SK-N-SH (cell line): ENCODE results near the gene SHLD1. TPM values are rescaled to one million over a fixed set of nuclear protein-coding genes. Genes with fewer than 3 reads are reported as not detected.

Experiments used
- CTCF ChIA-PET: fragments of 300-600, 350-600 bp; formaldehyde crosslinking; extraction: SDS; loops from one replicate; lab custom pipeline; 2021; lab: Yijun Ruan, JAX
- POLR2A ChIA-PET: fragments of 350-600 bp; sonication (Branson Sonifier 250); formaldehyde crosslinking; extraction: SDS; loops from one replicate; lab custom pipeline; 2020; ENCODE audit warnings: antibody characterized with exemption, inconsistent platforms; lab: Yijun Ruan, JAX
- DNase-seq: peaks from one replicate; pipeline ENCODE4 v3.0.0; 2012
- H2AFZ ChIP-seq: fragments of 200-600 bp; sonication (generic); 2 replicates; pipeline ENCODE4 v1.8.1; 2016; ENCODE audit warnings: antibody characterized with exemption, mild to moderate bottlenecking, low read depth
- H3F3A ChIP-seq: fragments of 200-600 bp; sonication (generic); replicated peaks from 2 replicates; pipeline ENCODE3; 2016; ENCODE audit warnings: antibody characterized with exemption, mild to moderate bottlenecking; ENCODE audit not compliant: insufficient read depth
- H3K27ac ChIP-seq, 2 experiments: fragments of 200-500 bp in 1 of 2; fragments of 200-600 bp in 1 of 2; sonication (Bioruptor generic) in 1 of 2; sonication (generic), shearing (Covaris generic) in 1 of 2; 2 replicates each; pipeline versions ENCODE4 v1.5.1 to v1.6.1; 2014 to 2016; ENCODE audit warnings: low read depth in 2 of 2, inconsistent platforms in 1 of 2, low read length in 1 of 2, mild to moderate bottlenecking in 1 of 2, mixed read lengths in 1 of 2
- H3K27me3 ChIP-seq: fragments of 200-600 bp; sonication (generic), shearing (Covaris generic); 2 replicates; pipeline ENCODE4 v1.6.1; 2016; ENCODE audit warnings: mixed run types; ENCODE audit not compliant: insufficient read depth
- H3K36me3 ChIP-seq, 2 experiments: fragments of 200-500 bp in 1 of 2; fragments of 200-600 bp in 1 of 2; sonication (Bioruptor generic) in 1 of 2; sonication (generic) in 1 of 2; replicated peaks in 1 of 2; 2 replicates each; pipeline versions ENCODE3 to v1.5.1; 2014 to 2016; ENCODE audit warnings: low read length in 1 of 2, mild to moderate bottlenecking in 1 of 2; ENCODE audit not compliant: insufficient read depth in 2 of 2, control insufficient read depth in 1 of 2
- H3K4me1 ChIP-seq, 2 experiments: fragments of 200-500 bp in 1 of 2; fragments of 200-600 bp in 1 of 2; sonication (Bioruptor generic) in 1 of 2; sonication (generic), shearing (Covaris generic) in 1 of 2; 2 replicates each; pipeline versions ENCODE4 v1.5.1 to v1.6.1; 2014 to 2016; ENCODE audit warnings: low read depth in 1 of 2, low read length in 1 of 2, mixed run types in 1 of 2; ENCODE audit not compliant: insufficient read depth in 2 of 2, control insufficient read depth in 1 of 2
- H3K4me2 ChIP-seq: fragments of 200-600 bp; sonication (generic), shearing (Covaris generic); 2 replicates; pipeline ENCODE4 v1.6.1; 2017; ENCODE audit warnings: mixed run types
- H3K4me3 ChIP-seq, 2 experiments: fragments of 200-500 bp in 1 of 2; fragments of 200-600 bp in 1 of 2; sonication (Bioruptor generic) in 1 of 2; sonication (generic), shearing (Covaris generic) in 1 of 2; 2 replicates each; pipeline versions ENCODE4 v1.5.1 to v1.8.1; 2014 to 2016; ENCODE audit warnings: low read depth in 2 of 2, inconsistent platforms in 1 of 2, low read length in 1 of 2, mild to moderate bottlenecking in 1 of 2, mixed read lengths in 1 of 2, moderate library complexity in 1 of 2
- H3K79me2 ChIP-seq: fragments of 200-600 bp; sonication (generic); 2 replicates; pipeline ENCODE4 v1.8.1; 2017; ENCODE audit warnings: mild to moderate bottlenecking; ENCODE audit not compliant: insufficient read depth
- H3K9ac ChIP-seq: fragments of 200-600 bp; sonication (generic); 2 replicates; pipeline ENCODE4 v1.6.1; 2017; ENCODE audit warnings: mixed run types
- H3K9me2 ChIP-seq: fragments of 200-600 bp; sonication (generic); 2 replicates; pipeline ENCODE4 v1.6.1; 2017; ENCODE audit warnings: mixed run types
- H3K9me3 ChIP-seq: fragments of 200-600 bp; sonication (generic); 2 replicates; pipeline ENCODE4 v1.6.1; 2017; ENCODE audit warnings: mixed run types, mild to moderate bottlenecking, moderate library complexity
- H4K20me1 ChIP-seq: fragments of 200-600 bp; sonication (generic); 2 replicates; pipeline ENCODE4 v1.6.1; 2017; ENCODE audit warnings: mild to moderate bottlenecking, mixed run types; ENCODE audit not compliant: insufficient read depth
- CHD2 ChIP-seq: fragments of 150-350 bp; IDR thresholded peaks from 2 replicates; pipeline ENCODE4 v1.6.1; 2018; ENCODE audit warnings: low read length; ENCODE audit not compliant: partially characterized antibody
- CTCF ChIP-seq: fragments of 200-600 bp; sonication (generic); IDR thresholded peaks from 2 replicates; pipeline ENCODE4 v1.6.1; 2017; ENCODE audit warnings: antibody characterized with exemption, mild to moderate bottlenecking, moderate library complexity
- EP300 ChIP-seq, 2 experiments: IDR thresholded peaks; 2 replicates each; pipeline versions ENCODE4 v1.4.0 to v1.6.1; 2012; ENCODE audit warnings: borderline replicate concordance in 1 of 2, low read depth in 1 of 2, low read length in 1 of 2
- JUND ChIP-seq: IDR thresholded peaks from 2 replicates; pipeline ENCODE4 v1.4.0; 2012
- MEF2A ChIP-seq: IDR thresholded peaks from 2 replicates; pipeline ENCODE4 v1.4.0; 2012; ENCODE audit warnings: low read depth, borderline replicate concordance
- MXI1 ChIP-seq: IDR thresholded peaks from 2 replicates; pipeline ENCODE4 v1.6.1; 2012; ENCODE audit warnings: mild to moderate bottlenecking, low read depth, low read length, improper control_type of control experiment
- NFIC ChIP-seq: IDR thresholded peaks from 2 replicates; pipeline ENCODE4 v1.4.0; 2012; ENCODE audit warnings: borderline replicate concordance
- POLR2AphosphoS5 ChIP-seq: IDR thresholded peaks from 2 replicates; pipeline ENCODE4 v1.6.1; 2012; ENCODE audit warnings: low read depth, low read length
- REST ChIP-seq: IDR thresholded peaks from 2 replicates; pipeline ENCODE4 v1.6.1; 2012; ENCODE audit warnings: mild to moderate bottlenecking, low read depth, low read length, moderate library complexity
- RXRA ChIP-seq: IDR thresholded peaks from 2 replicates; pipeline ENCODE4 v1.4.0; 2012; ENCODE audit warnings: low read depth, mild to moderate bottlenecking, borderline replicate concordance
- TEAD4 ChIP-seq: IDR thresholded peaks from 2 replicates; pipeline ENCODE4 v1.4.0; 2012; ENCODE audit warnings: mild to moderate bottlenecking, borderline replicate concordance; ENCODE audit not compliant: insufficient read depth
- USF1 ChIP-seq: IDR thresholded peaks from 2 replicates; pipeline ENCODE4 v1.4.0; 2012; ENCODE audit warnings: low read depth, borderline replicate concordance
- USF2 ChIP-seq: fragments of 150-350 bp; IDR thresholded peaks from 2 replicates; pipeline ENCODE4 v1.6.1; 2017; ENCODE audit warnings: antibody characterized with exemption, low read length, low read depth, borderline replicate concordance
- YY1 ChIP-seq: IDR thresholded peaks from 2 replicates; pipeline ENCODE4 v1.4.0; 2012; ENCODE audit warnings: low read depth, mild to moderate bottlenecking
- ZBTB33 ChIP-seq: IDR thresholded peaks from 2 replicates; pipeline ENCODE4 v1.4.0; 2012; ENCODE audit warnings: low read depth, borderline replicate concordance
- WGBS: methylation state at CpG from one replicate; pipeline ENCODE4 v1.1.6; 2017; ENCODE audit warnings: low lambda C conversion rate; 5-methylcytosine and 5-hydroxymethylcytosine counted together
- polyA plus RNA-seq, 3 experiments: library from polyadenylated mRNA; depleted of rRNA; stranded (reverse); fragments of >200 nt; gene quantifications; 2 replicates each; pipeline ENCODE4 v1.2.3, GENCODE V29; 2012

Gene SHLD1
- polyA plus RNA-seq, 1 of the 3 experiments (the other 2 are of a cell fraction): 4.5 TPM

GRCh38 chr20:5880326-5880725 lies 130.1 kb downstream of the SHLD1 start:
- Histone ChIP-seq H3K27me3 (no peaks in the 10 kb centered on the region; the same call in 1 of the 2 replicates), H3K9me2 (no peaks in the 10 kb centered on the region), H3K9ac (no peak overlapping the region), H2AFZ (no peak overlapping the region), H3F3A (no peaks in the 10 kb centered on the region), H3K36me3 (no peaks in the 10 kb centered on the region), H3K27ac (no peak overlapping the region), H3K4me1 (peaks cover 0 to 4% of the 10 kb centered on the region in 2 experiments; a peak in 1 of 4 replicates), H4K20me1 (no peaks in the 10 kb centered on the region), H3K4me3 (no peak overlapping the region), H3K4me2 (no peak overlapping the region), H3K9me3 (no peaks in the 10 kb centered on the region), H3K79me2 (no peaks in the 10 kb centered on the region)
- CTCF ChIA-PET: interaction anchor here (0.9 kb wide), 1 partner anchor 12 kb away, joined by 3 read pairs; no protein-coding TSS in a partner anchor
- no peak for DNase-seq
- POLR2A ChIA-PET: no interaction called here
- TF ChIP-seq RXRA (no peak), MEF2A (no peak)
- 79% methylated on average over 3 of the region's 3 CpGs for WGBS

- CTCF ChIA-PET: interaction anchor here (1.0 kb wide), 1 partner anchor 433 kb away, joined by 3 read pairs; no protein-coding TSS in a partner anchor
- no peak for DNase-seq
- POLR2A ChIA-PET: no interaction called here
- Histone ChIP-seq H3K4me3 (no peak overlapping the region), H4K20me1 (no peaks in the 10 kb centered on the region), H3K27me3 (peaks cover 3% of the 10 kb centered on the region; the same call in 1 of the 2 replicates), H3K9me2 (no peaks in the 10 kb centered on the region), H3K4me2 (no peak overlapping the region), H3F3A (no peaks in the 10 kb centered on the region), H2AFZ (no peak overlapping the region), H3K79me2 (no peaks in the 10 kb centered on the region), H3K9me3 (no peaks in the 10 kb centered on the region), H3K27ac (no peak overlapping the region), H3K4me1 (peaks cover 0 to 6% of the 10 kb centered on the region in 2 experiments; a peak in 1 of 4 replicates), H3K36me3 (no peaks in the 10 kb centered on the region)
- WGBS: 55% methylated on average over 5 of the region's 5 CpGs
- TF ChIP-seq JUND (no peak), USF1 (no peak), REST (no peak), USF2 (no peak), EP300 (IDR thresholded peaks at IDR 0.05; ENCODE audit: borderline replicate concordance in 1 of 2, low read depth in 1 of 2, low read length in 1 of 2) (no peak), POLR2AphosphoS5 (no peak), MXI1 (no peak), TEAD4 (no peak), CHD2 (no peak), RXRA (no peak), CTCF (no peak), NFIC (no peak), YY1 (no peak), MEF2A (no peak), ZBTB33 (no peak)
- TF ChIP-seq, all 33 proteins: peak for 0
- H3K9ac ChIP-seq: no peak overlapping the region
These were observed 131.5 kb downstream of the SHLD1 start for GRCh38 chr20:5881703-5882102.
